SU-DHL-6 (cell line): ENCODE measurements around the gene PICALM.

Source experiments
- H2AFZ ChIP-seq: fragments of 200-600 bp; sonication (generic); 2 replicates; pipeline ENCODE4 v1.6.1; 2014; ENCODE audit warnings: low read depth, mild to moderate bottlenecking, moderate library complexity, mixed read lengths, antibody characterized with exemption, low read length; ENCODE audit not compliant: severe bottlenecking
- H3F3A ChIP-seq: fragments of 200-600 bp; shearing (Covaris generic); 2 replicates; pipeline ENCODE4 v1.6.0; 2016; ENCODE audit warnings: antibody characterized with exemption, mild to moderate bottlenecking; ENCODE audit not compliant: insufficient read depth
- H3K27ac ChIP-seq: fragments of 200-600 bp; sonication (generic); 2 replicates; pipeline ENCODE4 v1.5.1; 2016; ENCODE audit warnings: low read depth, mild to moderate bottlenecking, low read length, moderate library complexity, mixed read lengths
- H3K27me3 ChIP-seq: fragments of 200-600 bp; sonication (generic), shearing (Covaris generic); 2 replicates; pipeline ENCODE4 v1.6.0; 2014; ENCODE audit warnings: mild to moderate bottlenecking, low read length
- H3K36me3 ChIP-seq: fragments of 200-600 bp; sonication (generic); 2 replicates; pipeline ENCODE4 v1.6.1; 2014; ENCODE audit warnings: mild to moderate bottlenecking, low read length, mixed read lengths
- H3K4me2 ChIP-seq: fragments of 300-600, 200-600 bp; shearing (Covaris generic), sonication (generic); 2 replicates; pipeline ENCODE4 v1.6.0; 2014; ENCODE audit warnings: low read length, low read depth, mild to moderate bottlenecking; ENCODE audit not compliant: poor library complexity, severe bottlenecking
- H3K4me3 ChIP-seq: fragments of 200-600 bp; sonication (generic); 2 replicates; pipeline ENCODE4 v1.5.1; 2014; ENCODE audit warnings: antibody characterized with exemption, low read length, mild to moderate bottlenecking, mixed read lengths; ENCODE audit not compliant: insufficient read depth, poor library complexity, severe bottlenecking
- H3K79me2 ChIP-seq: fragments of 200-600 bp; sonication (generic); 2 replicates; pipeline ENCODE4 v1.6.1; 2014; ENCODE audit warnings: mild to moderate bottlenecking, low read length, moderate library complexity; ENCODE audit not compliant: insufficient read depth
- H3K9ac ChIP-seq: fragments of 200-600 bp; sonication (generic); 2 replicates; pipeline ENCODE4 v1.7.0; 2014; ENCODE audit warnings: mild to moderate bottlenecking, low read length
- H3K9me2 ChIP-seq: fragments of 200-600 bp; sonication (generic); replicated peaks from 2 replicates; pipeline ENCODE4 v1.6.1; 2014; ENCODE audit warnings: low read length; ENCODE audit not compliant: insufficient read depth
- H3K9me3 ChIP-seq: fragments of 200-600 bp; sonication (generic); 2 replicates; pipeline ENCODE4 v1.6.1; 2014; ENCODE audit warnings: low read length, mixed read lengths; ENCODE audit not compliant: insufficient read depth
- H4K20me1 ChIP-seq: fragments of 200-600 bp; sonication (generic); 2 replicates; pipeline ENCODE4 v1.6.1; 2014; ENCODE audit warnings: low read depth, mild to moderate bottlenecking, antibody characterized with exemption, low read length, moderate library complexity, mixed read lengths
- CTCF ChIP-seq: fragments of 200-600 bp; sonication (generic); IDR thresholded peaks from one replicate; pipeline ENCODE4 v1.5.1; 2017; ENCODE audit warnings: antibody characterized with exemption, mild to moderate bottlenecking, low read length, moderate library complexity; ENCODE audit not compliant: insufficient read depth, poor library complexity, severe bottlenecking
- EZH2phosphoT487 ChIP-seq: fragments of 200-600 bp; sonication (generic), shearing (Covaris generic); conservative IDR thresholded peaks from 2 replicates; pipeline ENCODE4 v1.6.1; 2018; ENCODE audit warnings: mild to moderate bottlenecking, antibody characterized with exemption, low read length, moderate library complexity, mixed read lengths

The PICALM gene

DNA sequence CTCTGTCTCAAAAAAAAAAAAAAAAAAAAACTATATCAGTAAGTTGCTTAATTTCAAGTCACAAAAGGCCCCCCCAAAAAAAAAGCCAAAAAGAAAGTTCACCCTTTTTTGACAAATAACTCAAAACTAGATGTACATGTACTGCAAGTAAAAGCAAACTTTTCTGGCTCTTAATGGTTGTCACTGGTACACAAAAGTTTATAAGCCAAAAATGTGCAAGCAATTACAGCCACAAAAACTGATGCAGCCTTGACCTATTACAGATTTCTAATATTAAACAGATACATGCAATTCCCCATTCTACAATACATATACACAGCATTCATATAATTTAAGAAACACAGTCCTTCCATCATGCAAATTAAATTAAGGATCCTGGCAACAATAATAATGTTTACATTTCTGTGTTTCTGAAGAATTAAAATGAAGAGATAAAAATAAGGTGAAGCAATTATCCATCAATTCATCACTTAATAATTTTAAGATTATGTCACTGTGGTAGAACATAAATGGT lies 18.6 kb downstream of the PICALM start:
- Histone ChIP-seq H3K4me2 (no peak overlapping the region), H3K27me3 (no peaks in the 10 kb centered on the region), H2AFZ (no peak overlapping the region), H3K4me3 (no peak overlapping the region), H3K9ac (no peak overlapping the region), H3K9me3 (no peaks in the 10 kb centered on the region), H3K9me2 (no peaks in the 10 kb centered on the region), H3K79me2 (peaks cover 100% of the 10 kb centered on the region), H3K36me3 (no peaks in the 10 kb centered on the region), H3K27ac (no peak overlapping the region), H3F3A (peaks cover 9% of the 10 kb centered on the region; the same call in 1 of the 2 replicates), H4K20me1 (peaks cover 32% of the 10 kb centered on the region)
- TF ChIP-seq EZH2phosphoT487, result no peak
- TF ChIP-seq CTCF, result no peak

GRCh38 chr11:86047275-86047991 lies 21.5 kb downstream of the PICALM start:
- H3K9ac ChIP-seq, result no peak overlapping the region
- H3F3A ChIP-seq, result peaks cover 31% of the 10 kb centered on the region
- peaks cover 100% of the 10 kb centered on the region for H3K79me2 ChIP-seq
- no peaks in the 10 kb centered on the region for H3K9me2 ChIP-seq
- H3K27me3 ChIP-seq, result no peaks in the 10 kb centered on the region
- H4K20me1 ChIP-seq, result peaks cover 34% of the 10 kb centered on the region
- no peaks in the 10 kb centered on the region for H3K9me3 ChIP-seq
- H3K4me3 ChIP-seq, result no peak overlapping the region
- no peak for TF ChIP-seq CTCF
- TF ChIP-seq EZH2phosphoT487, result no peak
- no peaks in the 10 kb centered on the region for H3K36me3 ChIP-seq
- H3K27ac ChIP-seq, result no peak overlapping the region
- H3K4me2 ChIP-seq, result no peak overlapping the region
- H2AFZ ChIP-seq, result no peak overlapping the region

GRCh38 chr11:86046116-86046515 lies 22.8 kb downstream of the PICALM start:
- H3K4me3 ChIP-seq, result no peak overlapping the region
- no peak overlapping the region for H3K4me2 ChIP-seq
- peaks cover 35% of the 10 kb centered on the region for H3F3A ChIP-seq
- no peak overlapping the region for H3K9ac ChIP-seq
- TF ChIP-seq CTCF, result no peak
- TF ChIP-seq EZH2phosphoT487, result no peak
- H3K36me3 ChIP-seq, result no peaks in the 10 kb centered on the region
- H2AFZ ChIP-seq, result no peak overlapping the region
- H3K27me3 ChIP-seq, result no peaks in the 10 kb centered on the region
- peak overlapping the region; percentile 1; the same call in 1 of the 2 replicates for H3K27ac ChIP-seq
- no peaks in the 10 kb centered on the region for H3K9me2 ChIP-seq
- peaks cover 100% of the 10 kb centered on the region for H3K79me2 ChIP-seq
- peaks cover 40% of the 10 kb centered on the region for H4K20me1 ChIP-seq
- H3K9me3 ChIP-seq, result no peaks in the 10 kb centered on the region
